Hepatocyte (in vitro differentiated cells): Measurements from ENCODE around the gene WDR72.

Experiments used
- CTCF ChIP-seq: fragments of 200-600 bp; sonication (generic); IDR thresholded peaks from 2 replicates; pipeline ENCODE4 v1.5.1; 2016; ENCODE audit warnings: antibody characterized with exemption, mild to moderate bottlenecking; ENCODE audit not compliant: poor library complexity
- EZH2 ChIP-seq: fragments of 200-600 bp; sonication (generic); IDR thresholded peaks from 2 replicates; pipeline ENCODE4 v1.6.1; 2016; ENCODE audit warnings: antibody characterized with exemption, mild to moderate bottlenecking, borderline replicate concordance
- EZH2phosphoT487 ChIP-seq: fragments of 200-600 bp; sonication (generic); IDR thresholded peaks from one replicate; pipeline ENCODE4 v1.6.1; 2018; ENCODE audit warnings: antibody characterized with exemption, mild to moderate bottlenecking, low read depth, moderate library complexity; ENCODE audit not compliant: unreplicated experiment, severe bottlenecking

GRCh38 chr15:53695365-53695764, 64.1 kb downstream of the WDR72 start:
- TF ChIP-seq EZH2phosphoT487 (no peak), EZH2 (no peak), CTCF (no peak)
